ENCODE measurements around the gene DSC1.

- TF ChIP-seq CTCF (IDR thresholded peaks at IDR 0.05) (no peak), POLR2A (IDR thresholded peaks at IDR 0.05) (no peak)
These were observed 8.5 kb downstream of the DSC1 start for GRCh38 chr18:31154181-31154580.

Data from Peyer's patch (tissue), 4 donors.